GM18858 (cell line): ENCODE results near the gene ZNF445.
"Not testable (repeated sequence)": the region's sequence is repeated elsewhere in the genome, so short reads cannot be mapped to it uniquely, and the experiment has no call there.

Experiments
- ATAC-seq: cut with Tn5 transposase; IDR thresholded peaks from one replicate; pipeline ENCODE4 v1.9.1; 2021; ENCODE audit not compliant: unreplicated experiment

The ZNF445 gene

GRCh38 chr3:44476963-44477311 lies 533 bp downstream of the ZNF445 start:
- no peak for ATAC-seq

GRCh38 chr3:44476181-44476611 lies 1.3 kb downstream of the ZNF445 start:
- no peak for ATAC-seq

- ATAC-seq: not testable (repeated sequence)
Observed at GRCh38 chr3:44474886-44475285, 2.6 kb downstream of the ZNF445 start.

GRCh38 chr3:44470430-44470829 lies 7.0 kb downstream of the ZNF445 start:
- no peak for ATAC-seq

- no peak for ATAC-seq
Observed at GRCh38 chr3:44469914-44470313, 7.6 kb downstream of the ZNF445 start.

- ATAC-seq: no peak
Observed at GRCh38 chr3:44468572-44469520, 8.6 kb downstream of the ZNF445 start.

GRCh38 chr3:44468099-44468537 lies 9.4 kb downstream of the ZNF445 start:
- not testable (repeated sequence) for ATAC-seq

- no peak for ATAC-seq
Observed at GRCh38 chr3:44467241-44467640, 10.2 kb downstream of the ZNF445 start.

GRCh38 chr3:44464920-44465319 lies 12.6 kb downstream of the ZNF445 start:
- not testable (repeated sequence) for ATAC-seq

GRCh38 chr3:44464509-44464908 lies 13.0 kb downstream of the ZNF445 start:
- ATAC-seq: no peak

GRCh38 chr3:44460050-44460449 lies 17.4 kb downstream of the ZNF445 start:
- ATAC-seq: not testable (repeated sequence)

GRCh38 chr3:44455318-44455717 lies 22.2 kb downstream of the ZNF445 start:
- no peak for ATAC-seq

GRCh38 chr3:44454258-44454657 lies 23.2 kb downstream of the ZNF445 start:
- ATAC-seq: no peak

- no peak for ATAC-seq
Observed at GRCh38 chr3:44451441-44451840, 26.0 kb downstream of the ZNF445 start.

- ATAC-seq: no peak
Observed at GRCh38 chr3:44446929-44447328, 30.5 kb downstream of the ZNF445 start.

GRCh38 chr3:44445786-44446185 lies 31.7 kb downstream of the ZNF445 start:
- no peak for ATAC-seq

GRCh38 chr3:44444896-44445691 lies 32.4 kb downstream of the ZNF445 start:
- no peak for ATAC-seq

GRCh38 chr3:44444437-44444836 lies 33.0 kb downstream of the ZNF445 start:
- no peak for ATAC-seq

- no peak for ATAC-seq
Observed at GRCh38 chr3:44442596-44443309, 34.7 kb downstream of the ZNF445 start.

GRCh38 chr3:44439499-44440295 lies 37.8 kb downstream of the ZNF445 start:
- ATAC-seq: peak; percentile 95
